ENCODE measurements around the gene DBI.
"Not testable (repeated sequence)": the region's sequence is repeated elsewhere in the genome, so short reads cannot be mapped to it uniquely, and the experiment has no call there.

DBI gene

DNA sequence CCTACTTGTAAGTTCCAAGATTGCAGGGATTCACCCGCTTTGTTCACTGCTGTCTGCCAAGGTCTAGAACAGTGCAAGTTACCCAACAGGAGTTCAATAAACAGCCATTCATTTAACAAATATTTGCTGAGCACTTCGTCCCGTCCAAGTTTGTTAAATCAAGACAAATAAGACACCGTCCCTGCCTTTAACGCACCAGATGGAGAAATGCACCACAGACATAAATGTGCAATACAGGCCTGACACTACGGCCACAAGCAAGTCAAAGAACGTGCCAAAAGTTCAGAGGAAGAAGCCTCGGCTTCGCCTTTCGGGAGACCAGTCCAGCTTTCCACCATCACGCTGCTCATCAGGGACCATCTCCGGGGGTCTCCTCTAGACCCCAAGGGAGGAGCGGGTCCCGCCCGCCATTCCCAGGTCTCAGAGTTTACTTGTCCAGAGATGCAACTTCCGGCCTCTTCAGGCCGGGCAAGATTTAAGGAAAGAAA is 572 bp upstream of the DBI start:
- no peak for DNase-seq

DNA sequence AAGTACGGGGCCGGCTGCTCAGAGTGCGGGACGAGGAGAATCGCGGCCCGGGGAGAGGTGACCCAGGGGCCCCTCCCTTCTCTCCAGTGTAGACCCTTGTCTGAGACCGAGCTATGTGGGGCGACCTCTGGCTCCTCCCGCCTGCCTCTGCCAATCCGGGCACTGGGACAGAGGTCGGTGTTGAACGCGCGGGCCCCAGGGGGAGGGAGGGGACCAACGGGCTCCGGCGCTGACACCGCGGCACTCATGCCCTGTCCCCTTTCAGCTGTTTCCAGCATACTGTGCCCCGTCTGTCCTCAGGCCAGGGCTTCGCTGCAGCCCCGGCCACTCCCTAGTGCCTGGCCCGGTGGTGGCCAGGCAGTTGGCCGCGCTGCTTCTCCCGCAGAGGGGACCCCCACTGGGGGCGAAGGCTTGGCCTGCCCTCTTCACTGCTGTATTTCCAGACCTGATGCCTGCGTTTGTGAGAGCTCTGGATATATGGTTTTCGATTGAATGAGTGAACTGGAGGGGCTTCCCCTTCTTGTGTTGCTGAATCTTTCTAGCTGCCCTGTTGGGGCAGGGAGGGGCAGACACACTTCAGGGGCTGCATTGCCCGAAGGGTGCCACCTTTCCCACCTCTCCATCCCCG is 809 bp downstream of the DBI start:
- no peak for DNase-seq

DNA sequence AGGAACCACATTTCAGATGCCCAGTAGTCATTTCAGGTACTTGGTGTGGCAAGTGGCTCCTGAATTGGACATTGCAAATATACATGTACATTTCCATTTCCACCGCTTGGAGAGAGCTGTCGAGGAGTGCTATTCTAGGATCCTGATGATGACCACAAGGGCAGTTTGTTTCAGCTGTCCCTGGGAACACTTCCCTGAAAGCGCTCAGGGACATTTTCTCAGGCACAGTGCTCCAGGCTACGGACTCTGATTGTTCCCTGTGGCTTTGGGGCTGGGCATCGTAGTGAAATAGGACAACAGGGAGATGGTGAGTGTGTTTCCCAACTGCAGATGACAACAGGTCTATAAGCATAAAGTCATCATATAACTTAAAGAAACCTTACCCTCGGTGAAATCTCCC is 3.1 kb downstream of the DBI start:
- no peak for DNase-seq

GRCh38 chr2:119371111-119371510 is 4.3 kb downstream of the DBI start:
- DNase-seq: no peak

GRCh38 chr2:119372778-119373568 is 6.2 kb downstream of the DBI start:
- DNase-seq: no peak

- not testable (repeated sequence) for DNase-seq
Measured at GRCh38 chr2:119373907-119374745, 7.3 kb downstream of the DBI start.

DNA sequence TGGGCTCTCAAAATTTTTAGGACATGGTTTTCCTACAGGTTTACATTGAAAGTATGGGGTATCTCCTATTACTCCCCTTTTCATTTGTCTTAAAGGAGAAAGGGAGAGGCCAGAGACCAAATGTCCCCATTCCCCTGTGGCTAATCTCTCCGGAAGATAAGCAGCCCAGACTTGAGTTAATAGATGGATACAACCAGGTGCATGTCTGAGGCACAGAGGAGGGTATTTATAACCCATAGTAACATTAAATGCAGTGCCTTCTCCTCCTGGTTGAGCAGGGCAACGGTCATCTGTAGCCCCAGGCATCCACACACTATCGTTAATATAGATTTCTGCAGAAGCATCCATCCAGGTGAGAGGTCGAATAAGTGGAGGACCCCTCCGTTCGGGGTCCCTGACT is 9.6 kb downstream of the DBI start:
- DNase-seq: not testable (repeated sequence)

- no peak for DNase-seq
Measured at GRCh38 chr2:119376810-119377209, 10.0 kb downstream of the DBI start.

- DNase-seq: no peak
Measured at GRCh38 chr2:119377294-119377992, 10.7 kb downstream of the DBI start.

- no peak for DNase-seq
Measured at GRCh38 chr2:119377993-119378345, 11.2 kb downstream of the DBI start.

- DNase-seq: no peak
Measured at GRCh38 chr2:119378566-119378965, 11.8 kb downstream of the DBI start.

DNA sequence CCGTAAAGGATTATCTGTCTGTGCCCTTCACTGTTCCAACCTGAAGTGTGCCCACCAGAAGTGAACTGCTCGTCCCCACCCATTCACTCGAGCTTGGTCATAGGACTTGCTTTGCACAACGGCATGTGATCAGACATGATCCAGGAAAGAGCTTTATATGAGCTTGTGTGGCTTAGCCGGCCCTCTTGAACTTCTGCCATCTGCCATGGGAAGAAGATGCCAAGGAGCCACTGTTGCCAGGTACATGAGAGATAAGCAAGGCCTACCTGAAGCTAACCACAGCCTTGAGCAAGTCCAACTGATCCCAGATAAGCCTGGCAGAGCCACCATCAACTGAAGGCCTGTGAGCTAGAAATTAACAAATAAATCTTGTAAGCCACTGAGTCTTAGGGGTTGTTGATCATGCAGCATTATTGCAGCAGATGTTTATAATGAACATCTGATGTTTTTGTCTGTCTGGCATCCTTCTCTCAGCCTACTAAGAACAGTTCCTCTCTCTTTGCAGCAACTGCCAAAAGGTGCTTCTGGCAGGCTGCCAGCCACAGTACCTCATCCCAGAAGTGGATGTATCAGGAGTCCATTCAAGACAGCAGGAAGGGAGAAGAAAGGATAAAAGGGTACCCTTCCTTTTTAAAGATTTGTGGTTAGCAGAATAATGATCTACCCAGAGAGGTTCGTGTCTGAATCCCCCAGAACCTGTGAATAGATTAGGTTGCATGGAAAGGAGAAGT is 16.8 kb downstream of the DBI start:
- no peak for DNase-seq

GRCh38 chr2:119384971-119385370 is 18.2 kb downstream of the DBI start:
- no peak for DNase-seq

DNA sequence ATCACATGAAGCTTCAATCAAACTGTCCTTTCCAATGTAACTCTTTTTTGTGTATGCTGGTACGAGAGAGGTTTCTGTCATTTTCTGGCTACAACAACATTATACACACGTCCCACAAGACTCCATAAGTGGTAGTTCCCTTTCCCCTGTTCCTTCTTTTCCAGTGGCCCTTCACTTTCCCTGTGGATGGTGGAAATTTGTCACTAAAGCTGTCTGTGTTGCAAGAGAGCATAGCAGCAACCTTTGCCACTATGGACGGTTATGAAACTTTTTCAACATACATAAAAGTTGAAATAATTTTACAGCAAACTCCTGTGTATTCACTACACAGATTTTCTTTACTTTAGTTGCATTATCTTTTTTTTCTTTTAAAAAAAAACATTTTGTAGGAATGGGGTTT is 18.7 kb downstream of the DBI start:
- no peak for DNase-seq

- DNase-seq: no peak
Measured at GRCh38 chr2:119387381-119388129, 20.8 kb downstream of the DBI start.

GRCh38 chr2:119389615-119390306 is 23.0 kb downstream of the DBI start:
- no peak for DNase-seq

GRCh38 chr2:119393971-119394748 is 27.4 kb downstream of the DBI start:
- no peak for DNase-seq

DNA sequence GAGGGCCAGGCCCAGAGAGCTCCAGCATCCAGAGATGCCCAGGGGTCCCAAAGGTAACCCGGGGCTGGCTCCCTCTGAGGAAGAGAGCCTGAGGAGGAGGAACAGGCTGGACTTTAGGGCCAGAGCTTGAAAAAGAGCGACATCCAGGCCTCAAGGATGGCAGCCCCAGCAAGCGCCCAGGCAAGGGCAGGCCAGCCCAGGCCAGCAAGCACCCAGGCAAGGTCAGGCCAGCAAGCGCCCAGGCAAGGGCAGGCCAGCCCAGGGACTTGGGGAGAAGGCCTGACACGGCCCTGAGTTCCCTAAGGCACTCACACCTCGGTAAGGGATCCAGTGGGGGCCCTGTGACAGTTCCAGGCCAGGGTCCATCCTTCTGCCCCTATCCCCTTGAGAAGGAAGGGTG is 30.4 kb downstream of the DBI start:
- no peak for DNase-seq

DNA sequence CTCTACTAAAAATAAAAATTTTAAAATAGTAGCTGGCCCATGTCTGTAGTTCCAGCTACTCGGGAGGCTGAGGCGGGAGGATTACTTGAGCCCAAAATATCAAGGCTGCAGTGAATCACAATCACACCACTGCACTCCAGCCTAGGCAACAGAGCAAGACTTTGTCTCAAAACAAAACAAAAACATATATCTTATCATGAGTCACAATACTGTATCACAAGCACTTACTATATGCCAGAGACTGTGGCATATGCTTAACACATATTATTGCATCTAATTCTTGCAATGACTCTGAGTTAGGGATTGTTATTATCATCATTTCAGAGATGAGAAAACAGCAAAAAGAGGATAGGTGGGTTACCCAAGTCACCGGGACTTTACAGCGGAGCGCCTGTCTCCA is 35.3 kb downstream of the DBI start:
- DNase-seq: no peak
